Activated CD4-positive, alpha-beta memory T cell treated with anti-CD3 and anti-CD28 coated beads, Interleukin-2, amount 10 ng/mL, durations not matched to agents 7 days and 5 days (primary cell): Measurements from ENCODE around the gene GPER1. TPM values are rescaled to one million over a fixed set of nuclear protein-coding genes. Genes with fewer than 3 reads are reported as not detected.
"Not testable (repeated sequence)": the region's sequence is repeated elsewhere in the genome, so short reads cannot be mapped to it uniquely, and the experiment has no call there.

Source experiments
- CTCF ChIA-PET: fragments of 350-600 bp; sonication (Branson Sonifier 250); formaldehyde crosslinking; loops from one replicate; lab custom pipeline; 2021; ENCODE audit warnings: antibody characterized with exemption, inconsistent platforms; lab: Charles Lee
- POLR2A ChIA-PET: fragments of 350-600 bp; sonication (Branson Sonifier 250); formaldehyde crosslinking; loops from one replicate; lab custom pipeline; 2021; ENCODE audit warnings: antibody characterized with exemption; lab: Charles Lee
- DNase-seq: peaks from one replicate; pipeline ENCODE4 v3.0.0-alpha.2; 2020
- H3K27ac Mint-ChIP-seq: one replicate; pipeline ENCODE4 v1.8.0; 2021; ENCODE audit warnings: mild to moderate bottlenecking, mixed read lengths
- H3K27me3 Mint-ChIP-seq: one replicate; pipeline ENCODE4 v1.8.0; 2021; ENCODE audit warnings: mixed read lengths
- H3K36me3 Mint-ChIP-seq: one replicate; pipeline ENCODE4 v1.8.0; 2021; ENCODE audit warnings: low read depth, mixed read lengths
- H3K4me1 Mint-ChIP-seq: one replicate; pipeline ENCODE4 v1.8.0; 2021; ENCODE audit warnings: mixed read lengths
- H3K4me3 Mint-ChIP-seq: one replicate; pipeline ENCODE4 v1.8.0; 2021; ENCODE audit warnings: mild to moderate bottlenecking, mixed read lengths
- H3K9me3 Mint-ChIP-seq: one replicate; pipeline ENCODE4 v1.8.0; 2021; ENCODE audit warnings: mixed read lengths
- total RNA-seq, 2 experiments: library from RNA; stranded (reverse); gene quantifications; one replicate each; pipeline ENCODE4 v1.2.3, GENCODE V29; 2021

The GPER1 gene
- total RNA-seq, 2 experiments from 2014 or later, result 0.15 TPM; not detected in 1

GRCh38 chr7:1114505-1114904 lies 26.6 kb downstream of the GPER1 start:
- H3K27ac Mint-ChIP-seq, result no peak overlapping the region
- CTCF ChIA-PET, result no interaction called here
- DNase-seq, result no peak
- no peak overlapping the region for H3K4me3 Mint-ChIP-seq
- POLR2A ChIA-PET, result no interaction called here
- H3K27me3 Mint-ChIP-seq, result no peaks in the 10 kb centered on the region
- H3K36me3 Mint-ChIP-seq, result no peaks in the 10 kb centered on the region
- peaks cover 6% of the 10 kb centered on the region for H3K9me3 Mint-ChIP-seq
- H3K4me1 Mint-ChIP-seq, result peaks cover 5% of the 10 kb centered on the region

- H3K4me3 Mint-ChIP-seq, H3K36me3 Mint-ChIP-seq, H3K4me1 Mint-ChIP-seq, DNase-seq, POLR2A ChIA-PET, H3K9me3 Mint-ChIP-seq, H3K27ac Mint-ChIP-seq, H3K27me3 Mint-ChIP-seq: not testable (repeated sequence)
- CTCF ChIA-PET, result interaction anchor here (0.9 kb wide), 1 partner anchor 122 kb away, joined by 3 read pairs; no protein-coding TSS in a partner anchor
Observed at GRCh38 chr7:1115171-1116045, 27.5 kb downstream of the GPER1 start.

GRCh38 chr7:1116383-1117008 lies 28.6 kb downstream of the GPER1 start:
- H3K4me1 Mint-ChIP-seq, H3K4me3 Mint-ChIP-seq, H3K27ac Mint-ChIP-seq, POLR2A ChIA-PET, H3K9me3 Mint-ChIP-seq, DNase-seq, CTCF ChIA-PET, H3K27me3 Mint-ChIP-seq, H3K36me3 Mint-ChIP-seq: not testable (repeated sequence)

- POLR2A ChIA-PET, result no interaction called here
- DNase-seq, result no peak
- H3K27ac Mint-ChIP-seq, result no peak overlapping the region
- no peaks in the 10 kb centered on the region for H3K27me3 Mint-ChIP-seq
- H3K4me3 Mint-ChIP-seq, result no peak overlapping the region
- H3K9me3 Mint-ChIP-seq, result peaks cover 6% of the 10 kb centered on the region
- peaks cover 5% of the 10 kb centered on the region for H3K4me1 Mint-ChIP-seq
- CTCF ChIA-PET, result no interaction called here
- H3K36me3 Mint-ChIP-seq, result no peaks in the 10 kb centered on the region
Observed at GRCh38 chr7:1117321-1117928, 29.5 kb downstream of the GPER1 start.

- no peak overlapping the region for H3K4me3 Mint-ChIP-seq
- POLR2A ChIA-PET, result interaction anchor here (1.1 kb wide), 1 partner anchor 41 kb away, joined by 3 read pairs; the partner anchor contains the start of gene ZFAND2A
- CTCF ChIA-PET, result interaction anchor here (1.2 kb wide), 1 partner anchor 56 kb away, joined by 3 read pairs; no protein-coding TSS in a partner anchor
- no peaks in the 10 kb centered on the region for H3K27me3 Mint-ChIP-seq
- DNase-seq, result no peak
- peaks cover 5% of the 10 kb centered on the region for H3K4me1 Mint-ChIP-seq
- no peak overlapping the region for H3K27ac Mint-ChIP-seq
- peaks cover 6% of the 10 kb centered on the region for H3K9me3 Mint-ChIP-seq
- H3K36me3 Mint-ChIP-seq, result no peaks in the 10 kb centered on the region
Observed at GRCh38 chr7:1119201-1119600, 31.3 kb downstream of the GPER1 start.

GRCh38 chr7:1120791-1121190 lies 32.9 kb downstream of the GPER1 start:
- no peaks in the 10 kb centered on the region for H3K36me3 Mint-ChIP-seq
- H3K4me3 Mint-ChIP-seq, result no peak overlapping the region
- DNase-seq, result no peak
- H3K4me1 Mint-ChIP-seq, result peaks cover 5% of the 10 kb centered on the region
- H3K27me3 Mint-ChIP-seq, result no peaks in the 10 kb centered on the region
- ChIA-PET CTCF (no interaction called here), POLR2A (no interaction called here)
- H3K27ac Mint-ChIP-seq, result no peak overlapping the region
- peaks cover 4% of the 10 kb centered on the region for H3K9me3 Mint-ChIP-seq

- Mint-ChIP-seq H3K4me3 (no peak overlapping the region), H3K27ac (no peak overlapping the region), H3K36me3 (no peaks in the 10 kb centered on the region), H3K4me1 (peaks cover 5% of the 10 kb centered on the region), H3K9me3 (no peaks in the 10 kb centered on the region), H3K27me3 (no peaks in the 10 kb centered on the region)
- no peak for DNase-seq
- POLR2A ChIA-PET, result no interaction called here
- CTCF ChIA-PET, result no interaction called here
Observed at GRCh38 chr7:1121476-1121875, 33.6 kb downstream of the GPER1 start.

GRCh38 chr7:1121886-1122831 lies 34.2 kb downstream of the GPER1 start:
- H3K27me3 Mint-ChIP-seq, result no peaks in the 10 kb centered on the region
- H3K36me3 Mint-ChIP-seq, result peaks cover 4% of the 10 kb centered on the region
- no peak overlapping the region for H3K27ac Mint-ChIP-seq
- no peak overlapping the region for H3K4me3 Mint-ChIP-seq
- peaks cover 5% of the 10 kb centered on the region for H3K4me1 Mint-ChIP-seq
- DNase-seq, result no peak
- ChIA-PET POLR2A (no interaction called here), CTCF (interaction anchor here (1.2 kb wide), 1 partner anchor 36 kb away, joined by 4 read pairs; no protein-coding TSS in a partner anchor)
- no peaks in the 10 kb centered on the region for H3K9me3 Mint-ChIP-seq

GRCh38 chr7:1122832-1123501 lies 35.1 kb downstream of the GPER1 start:
- Mint-ChIP-seq H3K27me3 (no peaks in the 10 kb centered on the region), H3K36me3 (peaks cover 4% of the 10 kb centered on the region), H3K27ac (no peak overlapping the region), H3K4me3 (no peak overlapping the region), H3K9me3 (no peaks in the 10 kb centered on the region), H3K4me1 (peaks cover 5% of the 10 kb centered on the region)
- DNase-seq, result no peak
- ChIA-PET CTCF (interaction anchor here (1.2 kb wide), 1 partner anchor 37 kb away, joined by 4 read pairs; no protein-coding TSS in a partner anchor), POLR2A (interaction anchor here (0.6 kb wide), 1 partner anchor 84 kb away, joined by 3 read pairs; no protein-coding TSS in a partner anchor)

GRCh38 chr7:1123715-1124114 lies 35.8 kb downstream of the GPER1 start:
- Mint-ChIP-seq H3K27ac (no peak overlapping the region), H3K27me3 (no peaks in the 10 kb centered on the region), H3K4me3 (no peak overlapping the region), H3K4me1 (peaks cover 2% of the 10 kb centered on the region), H3K36me3 (peaks cover 4% of the 10 kb centered on the region), H3K9me3 (no peaks in the 10 kb centered on the region)
- POLR2A ChIA-PET, result no interaction called here
- no peak for DNase-seq
- CTCF ChIA-PET, result interaction anchor here (0.8 to 1.2 kb wide), 2 partner anchors 38 to 131 kb away, joined by 3 to 4 read pairs; no protein-coding TSS in a partner anchor

GRCh38 chr7:1124164-1124563 lies 36.3 kb downstream of the GPER1 start:
- H3K27ac Mint-ChIP-seq, result no peak overlapping the region
- CTCF ChIA-PET, result interaction anchor here (0.8 kb wide), 1 partner anchor 131 kb away, joined by 3 read pairs; no protein-coding TSS in a partner anchor
- no peaks in the 10 kb centered on the region for H3K27me3 Mint-ChIP-seq
- H3K9me3 Mint-ChIP-seq, result no peaks in the 10 kb centered on the region
- no peak overlapping the region for H3K4me3 Mint-ChIP-seq
- peaks cover 4% of the 10 kb centered on the region for H3K36me3 Mint-ChIP-seq
- POLR2A ChIA-PET, result no interaction called here
- H3K4me1 Mint-ChIP-seq, result no peaks in the 10 kb centered on the region
- DNase-seq, result no peak
